Activated T-cell treated with anti-CD3 and anti-CD28 coated beads, Interleukin-2, amount 50 U/mL, for 1 hour (primary cell): ENCODE results near the gene FMO4.
A peak's percentile ranks its signal among the peaks of the same experiment; 100 is the strongest.
"Not testable (repeated sequence)": the region's sequence is repeated elsewhere in the genome, so short reads cannot be mapped to it uniquely, and the experiment has no call there.

Experiments used
- DNase-seq: peaks from one replicate; pipeline ENCODE4 v3.0.0-alpha.2; 2020

The FMO4 gene

GRCh38 chr1:171313835-171314320 is at the start of gene FMO4:
TSS of gene FMO4 (plus strand) at chr1:171314183. CDS start at chr1:171319826, 5,643 bp downstream.
- DNase-seq = peak; percentile 61

GRCh38 chr1:171265686-171266085 is 48.3 kb upstream of the FMO4 start:
- no peak for DNase-seq

GRCh38 chr1:171266930-171267329 is 47.1 kb upstream of the FMO4 start:
- DNase-seq = no peak

- DNase-seq = no peak
Observed at GRCh38 chr1:171267391-171267790, 46.6 kb upstream of the FMO4 start.

GRCh38 chr1:171270806-171271205 is 43.2 kb upstream of the FMO4 start:
- DNase-seq = no peak

- no peak for DNase-seq
Observed at GRCh38 chr1:171277534-171277933, 36.4 kb upstream of the FMO4 start.

GRCh38 chr1:171279234-171279633 is 34.7 kb upstream of the FMO4 start:
- DNase-seq = no peak

GRCh38 chr1:171279678-171280077 is 34.3 kb upstream of the FMO4 start:
- no peak for DNase-seq

GRCh38 chr1:171280599-171280998 is 33.4 kb upstream of the FMO4 start:
- DNase-seq = no peak

- no peak for DNase-seq
Observed at GRCh38 chr1:171286032-171286705, 27.8 kb upstream of the FMO4 start.

GRCh38 chr1:171290621-171291020 is 23.4 kb upstream of the FMO4 start:
- DNase-seq = no peak

GRCh38 chr1:171292799-171293198 is 21.2 kb upstream of the FMO4 start:
- no peak for DNase-seq

GRCh38 chr1:171295383-171295782 is 18.6 kb upstream of the FMO4 start:
- not testable (repeated sequence) for DNase-seq

GRCh38 chr1:171295821-171296220 is 18.2 kb upstream of the FMO4 start:
- DNase-seq = no peak

GRCh38 chr1:171296897-171297296 is 17.1 kb upstream of the FMO4 start:
- no peak for DNase-seq

- no peak for DNase-seq
Observed at GRCh38 chr1:171298696-171299095, 15.3 kb upstream of the FMO4 start.

GRCh38 chr1:171299342-171299741 is 14.6 kb upstream of the FMO4 start:
- DNase-seq = no peak

GRCh38 chr1:171300401-171300800 is 13.6 kb upstream of the FMO4 start:
- no peak for DNase-seq

GRCh38 chr1:171310661-171311087 is 3.3 kb upstream of the FMO4 start:
- no peak for DNase-seq

- DNase-seq = no peak
Observed at GRCh38 chr1:171311771-171312558, 2.0 kb upstream of the FMO4 start.

- DNase-seq = no peak
Observed at GRCh38 chr1:171313319-171313834, 606 bp upstream of the FMO4 start.

GRCh38 chr1:171329251-171329650 is 15.3 kb downstream of the FMO4 start:
- no peak for DNase-seq

GRCh38 chr1:171334024-171334640 is 20.1 kb downstream of the FMO4 start:
- DNase-seq = no peak

- no peak for DNase-seq
Observed at GRCh38 chr1:171335964-171336363, 22.0 kb downstream of the FMO4 start.
